A549 (cell line): ENCODE data around the gene FASTK.

Experiments used
- BHLHE40 ChIP-seq: IDR thresholded peaks from 2 replicates; pipeline ENCODE4 v1.6.1; 2012; ENCODE audit warnings: low read depth, low read length, inconsistent platforms
- CEBPB ChIP-seq, 2 experiments: fragments of >200 bp in 1 of 2; sonication (Bioruptor Twin) in 1 of 2; formaldehyde crosslinking in 1 of 2; IDR thresholded peaks; 2 replicates each; pipeline ENCODE4 v1.6.1; 2012 to 2016
- CTCF ChIP-seq: fragments of >200 bp; sonication (Bioruptor Twin); formaldehyde crosslinking; IDR thresholded peaks from 3 replicates; pipeline ENCODE4 v1.5.1; 2016
- POLR2A ChIP-seq: IDR thresholded peaks from 2 replicates; pipeline ENCODE4 v1.6.1; 2012; ENCODE audit warnings: mild to moderate bottlenecking, low read length
- RAD21 ChIP-seq, 2 experiments: fragments of >200 bp in 1 of 2; sonication (Bioruptor Twin) in 1 of 2; formaldehyde crosslinking in 1 of 2; IDR thresholded peaks in 1 of 2; conservative IDR thresholded peaks in 1 of 2; 2 replicates in 1 of 2; 3 replicates in 1 of 2; pipeline ENCODE4 v1.6.1; 2012 to 2018; ENCODE audit warnings: inconsistent platforms in 1 of 2

- TF ChIP-seq CTCF (no peak), POLR2A (no peak), BHLHE40 (no peak), RAD21 (conservative IDR thresholded peaks at IDR 0.05 in 1 of 2, IDR thresholded peaks at IDR 0.05 in 1 of 2) (no peak), CEBPB (IDR thresholded peaks at IDR 0.05) (no peak)
These were observed 41.7 kb upstream of the FASTK start for GRCh38 chr7:151122276-151122675.
